T-helper 17 cell (primary cell): ENCODE data around the gene CFC1B. TPM values are rescaled to one million over a fixed set of nuclear protein-coding genes. Genes with fewer than 3 reads are reported as not detected.
"Not testable (repeated sequence)": the region's sequence is repeated elsewhere in the genome, so short reads cannot be mapped to it uniquely, and the experiment has no call there.

Experiments used
- ATAC-seq: fragments of 150-1000 bp; cut with Tn5 transposase; 2 replicates; pipeline ENCODE4 v1.10.0; 2021; ENCODE audit warnings: mild to moderate bottlenecking, moderate library complexity
- DNase-seq, 3 donors: peaks; one replicate each; pipeline versions ENCODE4 v3.0.0 to v3.0.0-alpha.2; 2020 to 2021
- H3K9me3 ChIP-seq: one replicate; pipeline ENCODE4 v1.7.0; 2013; ENCODE audit warnings: low read length, mild to moderate bottlenecking; ENCODE audit not compliant: control insufficient read depth, poor library complexity, severe bottlenecking
- H3K27ac Mint-ChIP-seq: one replicate; pipeline ENCODE4 v1.8.0; 2022; ENCODE audit warnings: mild to moderate bottlenecking, moderate library complexity, mixed read lengths
- H3K27me3 Mint-ChIP-seq: one replicate; pipeline ENCODE4 v1.8.0; 2022; ENCODE audit warnings: mixed read lengths
- H3K36me3 Mint-ChIP-seq: one replicate; pipeline ENCODE4 v1.8.0; 2022; ENCODE audit warnings: low read depth, mixed read lengths
- H3K4me1 Mint-ChIP-seq: one replicate; pipeline ENCODE4 v1.8.0; 2022; ENCODE audit warnings: mild to moderate bottlenecking, mixed read lengths
- H3K4me3 Mint-ChIP-seq: one replicate; pipeline ENCODE4 v1.8.0; 2022; ENCODE audit warnings: mild to moderate bottlenecking, moderate library complexity, mixed read lengths
- total RNA-seq, 4 donors: library from RNA in 2 of 4; stranded (reverse) in 2 of 4; gene quantifications; one replicate each; pipeline ENCODE4 v1.2.3 and lab custom pipeline; 2022 to 2026

The CFC1B gene
- not detected for total RNA-seq
- total RNA-seq (lab: John Stamatoyannopoulos, UW), result 0 reads per million in 2 donors

DNA sequence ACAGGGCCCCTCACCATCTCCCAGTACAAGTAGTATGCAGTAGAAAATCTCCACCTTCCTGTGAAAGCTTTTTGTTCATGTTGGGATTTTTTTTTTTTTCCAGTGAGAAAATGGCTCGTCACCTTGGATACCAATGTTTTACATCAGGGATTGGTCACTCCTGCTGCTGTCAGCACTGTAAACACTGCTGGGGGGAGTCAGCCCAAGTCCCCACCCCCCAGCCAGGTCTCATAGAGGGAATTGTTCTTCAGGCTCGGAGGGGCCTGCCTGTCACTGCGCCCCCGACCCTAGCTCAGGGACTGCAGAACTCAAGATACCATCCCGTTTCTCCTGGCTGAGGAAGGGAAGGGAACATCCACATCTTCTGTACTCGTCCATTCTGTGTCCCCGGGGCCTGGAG, at the start of gene CFC1B:
CFC1B (plus strand) TSS at position 231 of the 400 bp plus-strand sequence. CDS start 263 bp downstream, outside the sequence.
- not testable (repeated sequence) for H3K4me1 Mint-ChIP-seq, H3K27me3 Mint-ChIP-seq, H3K27ac Mint-ChIP-seq, H3K9me3 ChIP-seq, DNase-seq, H3K4me3 Mint-ChIP-seq, ATAC-seq, H3K36me3 Mint-ChIP-seq

DNA sequence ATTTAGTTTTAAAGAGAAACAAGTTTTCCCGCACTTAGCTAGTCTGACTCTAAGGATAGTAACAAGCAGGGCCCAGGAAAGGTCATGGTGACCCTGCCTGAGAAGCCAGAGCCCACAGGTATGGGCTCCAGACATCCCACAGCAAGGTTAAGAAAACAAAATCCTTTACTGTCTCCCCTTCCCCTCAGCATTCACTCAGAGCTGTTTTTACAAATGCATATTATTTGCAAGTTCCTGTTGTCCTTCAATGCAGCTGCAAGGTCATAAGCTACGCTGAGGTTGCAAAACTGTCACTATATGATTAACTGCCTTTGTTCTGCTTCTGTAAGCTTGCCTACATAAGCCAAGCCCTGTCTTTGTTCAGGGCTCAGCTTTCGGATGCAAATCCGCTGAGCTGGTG, 29.9 kb upstream of the CFC1B start:
- not testable (repeated sequence) for H3K27me3 Mint-ChIP-seq, H3K9me3 ChIP-seq, H3K36me3 Mint-ChIP-seq, H3K27ac Mint-ChIP-seq, H3K4me3 Mint-ChIP-seq, DNase-seq, ATAC-seq, H3K4me1 Mint-ChIP-seq

DNA sequence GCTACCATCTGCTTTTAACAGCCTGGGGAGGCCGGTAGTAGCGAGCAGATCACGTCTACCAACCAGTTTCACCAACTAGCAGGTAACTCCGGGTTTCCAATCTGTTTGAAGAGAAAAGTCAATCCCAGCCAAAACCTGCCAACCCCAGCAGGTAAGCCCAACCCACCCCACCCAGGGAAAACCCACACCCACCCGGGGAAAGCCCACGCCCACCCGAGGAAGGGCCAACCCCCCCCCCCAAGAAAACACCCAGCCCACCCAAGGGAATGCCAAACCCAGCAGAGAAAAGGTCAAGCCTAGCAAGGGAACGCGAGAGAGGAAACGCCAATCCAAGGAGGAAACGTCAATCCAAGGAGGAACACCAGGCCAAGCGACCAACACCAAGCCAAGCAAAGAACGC, 11.8 kb upstream of the CFC1B start, which contains the start of gene POTEI:
POTEI (minus strand) TSS at position 101 of the 400 bp plus-strand sequence; CDS start at position 8, 93 bp downstream.
- H3K4me1 Mint-ChIP-seq, H3K4me3 Mint-ChIP-seq: not testable (repeated sequence)

DNA sequence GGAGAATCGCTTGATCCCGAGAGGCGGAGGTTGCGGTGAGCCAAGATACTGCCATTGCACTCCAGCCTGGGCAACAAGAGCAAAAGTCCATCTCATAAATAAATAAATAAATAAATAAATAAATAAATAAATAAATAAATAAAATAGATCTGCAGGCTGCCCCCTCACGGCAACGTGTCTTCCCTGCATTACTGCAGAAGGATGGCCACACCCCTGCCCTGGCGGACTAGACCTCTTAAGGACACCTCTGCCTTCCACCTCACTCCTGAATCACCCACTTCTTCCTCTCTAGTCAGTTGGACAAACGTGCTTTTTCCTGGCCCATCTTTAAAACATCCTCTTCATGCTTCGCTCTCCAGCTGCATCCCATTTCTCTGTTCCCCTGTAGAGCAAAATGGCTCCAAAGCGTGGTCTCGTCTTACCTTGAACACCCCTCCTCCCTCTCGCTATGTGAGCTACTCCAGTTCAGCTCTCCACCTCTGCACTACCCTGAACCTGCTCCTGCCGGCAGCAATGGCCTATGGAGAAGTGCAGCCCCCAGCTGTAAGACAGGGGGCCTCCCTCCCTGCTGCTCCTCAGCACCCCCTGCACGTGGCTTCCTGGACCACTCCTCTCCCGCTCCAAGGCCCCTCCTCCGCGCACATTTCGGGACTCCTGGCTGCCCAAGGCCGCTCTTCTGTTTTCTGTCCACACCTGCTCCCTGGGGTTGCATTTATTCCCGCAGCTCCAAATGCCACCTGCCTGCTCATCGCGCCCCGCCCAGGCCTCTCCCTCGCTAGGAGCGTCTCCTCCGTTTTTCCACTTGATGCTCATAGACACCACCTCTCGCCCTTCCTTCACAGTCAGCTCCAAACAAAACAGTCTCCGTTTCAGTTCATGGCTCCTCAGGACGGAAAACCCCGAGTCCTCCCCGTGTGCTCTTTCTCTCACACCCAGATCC, 9.9 kb upstream of the CFC1B start:
- not testable (repeated sequence) for H3K4me1 Mint-ChIP-seq, H3K27me3 Mint-ChIP-seq, ATAC-seq, H3K4me3 Mint-ChIP-seq, H3K9me3 ChIP-seq, H3K27ac Mint-ChIP-seq, H3K36me3 Mint-ChIP-seq, DNase-seq

More for the DNA sequence above, 11.8 kb upstream of the CFC1B start, which contains the start of gene POTEI:
- H3K36me3 Mint-ChIP-seq, ATAC-seq, H3K9me3 ChIP-seq, H3K27me3 Mint-ChIP-seq, H3K27ac Mint-ChIP-seq, DNase-seq: not testable (repeated sequence)

- not testable (repeated sequence) for ATAC-seq, H3K9me3 ChIP-seq, DNase-seq, H3K27ac Mint-ChIP-seq, H3K36me3 Mint-ChIP-seq, H3K4me1 Mint-ChIP-seq, H3K4me3 Mint-ChIP-seq, H3K27me3 Mint-ChIP-seq
These were observed 9.1 kb upstream of the CFC1B start for GRCh38 chr2:130511747-130512451.

- not testable (repeated sequence) for H3K36me3 Mint-ChIP-seq
These were observed 2.4 kb upstream of the CFC1B start for GRCh38 chr2:130518516-130519106.

GRCh38 chr2:130522390-130522789, 1.4 kb downstream of the CFC1B start:
- not testable (repeated sequence) for DNase-seq, H3K36me3 Mint-ChIP-seq, H3K9me3 ChIP-seq, H3K27me3 Mint-ChIP-seq, ATAC-seq, H3K4me1 Mint-ChIP-seq, H3K4me3 Mint-ChIP-seq, H3K27ac Mint-ChIP-seq

More at GRCh38 chr2:130518516-130519106, 2.4 kb upstream of the CFC1B start:
- DNase-seq, H3K27me3 Mint-ChIP-seq, ATAC-seq, H3K27ac Mint-ChIP-seq, H3K4me1 Mint-ChIP-seq, H3K9me3 ChIP-seq, H3K4me3 Mint-ChIP-seq: not testable (repeated sequence)

- not testable (repeated sequence) for H3K4me1 Mint-ChIP-seq, H3K27me3 Mint-ChIP-seq, ATAC-seq, DNase-seq, H3K27ac Mint-ChIP-seq, H3K36me3 Mint-ChIP-seq, H3K4me3 Mint-ChIP-seq, H3K9me3 ChIP-seq
These were observed 6.4 kb downstream of the CFC1B start for GRCh38 chr2:130527365-130527967.

- not testable (repeated sequence) for H3K4me1 Mint-ChIP-seq, H3K4me3 Mint-ChIP-seq, DNase-seq
These were observed 8.5 kb downstream of the CFC1B start for GRCh38 chr2:130529545-130529944.

GRCh38 chr2:130530212-130530611, 9.2 kb downstream of the CFC1B start:
- not testable (repeated sequence) for H3K27ac Mint-ChIP-seq, H3K9me3 ChIP-seq, H3K27me3 Mint-ChIP-seq, DNase-seq, H3K4me1 Mint-ChIP-seq, ATAC-seq, H3K4me3 Mint-ChIP-seq, H3K36me3 Mint-ChIP-seq

More at GRCh38 chr2:130529545-130529944, 8.5 kb downstream of the CFC1B start:
- ATAC-seq, H3K36me3 Mint-ChIP-seq, H3K27ac Mint-ChIP-seq, H3K27me3 Mint-ChIP-seq, H3K9me3 ChIP-seq: not testable (repeated sequence)

DNA sequence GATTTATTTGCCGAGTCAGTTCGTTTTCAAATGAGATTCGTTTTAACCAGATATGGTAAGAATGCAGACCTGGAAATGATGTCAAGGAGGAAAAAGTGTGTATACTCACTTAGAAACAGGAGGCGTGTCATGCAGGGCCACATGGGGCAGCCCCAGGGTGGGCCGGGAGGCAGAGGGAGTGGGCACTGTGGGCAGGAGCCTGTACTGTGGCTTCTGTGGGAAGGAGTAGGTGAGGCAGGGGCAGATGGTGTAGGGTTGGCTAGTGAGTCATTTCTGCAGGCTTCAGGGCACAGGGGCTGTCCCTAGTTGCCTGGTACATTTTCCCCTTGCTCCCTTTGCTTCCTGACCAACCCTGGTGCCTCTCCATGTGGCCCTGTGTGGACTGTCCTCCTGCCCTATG, 10.2 kb downstream of the CFC1B start:
- not testable (repeated sequence) for ATAC-seq, H3K36me3 Mint-ChIP-seq

DNA sequence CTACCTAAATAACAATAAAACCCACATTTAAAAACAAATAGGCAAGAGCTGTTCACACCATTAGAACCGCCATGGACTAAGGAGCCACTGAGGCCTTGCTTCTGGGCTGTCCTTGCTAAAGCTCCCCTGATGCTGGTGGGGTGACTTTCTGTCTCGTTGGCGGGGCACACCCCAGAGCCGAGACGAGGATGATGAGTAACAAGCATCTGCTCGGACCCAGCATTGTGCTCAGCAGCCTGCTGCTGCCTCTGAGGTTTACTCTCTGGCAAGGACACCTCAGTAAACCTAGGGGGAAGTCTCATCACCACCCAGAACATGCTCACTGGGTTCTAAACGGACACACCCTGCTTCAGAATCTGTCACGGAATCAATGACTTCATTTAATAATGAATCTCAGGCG, 10.7 kb downstream of the CFC1B start:
- not testable (repeated sequence) for H3K36me3 Mint-ChIP-seq, ATAC-seq, H3K4me1 Mint-ChIP-seq, H3K27ac Mint-ChIP-seq, DNase-seq, H3K9me3 ChIP-seq, H3K27me3 Mint-ChIP-seq, H3K4me3 Mint-ChIP-seq

More for the DNA sequence above, 10.2 kb downstream of the CFC1B start:
- not testable (repeated sequence) for H3K27me3 Mint-ChIP-seq, H3K9me3 ChIP-seq, H3K27ac Mint-ChIP-seq, H3K4me3 Mint-ChIP-seq, DNase-seq, H3K4me1 Mint-ChIP-seq

- not testable (repeated sequence) for H3K27ac Mint-ChIP-seq, H3K9me3 ChIP-seq, H3K36me3 Mint-ChIP-seq, DNase-seq, H3K27me3 Mint-ChIP-seq, ATAC-seq, H3K4me1 Mint-ChIP-seq, H3K4me3 Mint-ChIP-seq
These were observed 15.6 kb downstream of the CFC1B start for GRCh38 chr2:130536654-130537053.
